Prostate gland (tissue), 2 donors: ENCODE data around the gene LAGE3. TPM values are rescaled to one million over a fixed set of nuclear protein-coding genes. Genes with fewer than 3 reads are reported as not detected.

ENCODE experiments used
- DNase-seq: peaks from one replicate; pipeline ENCODE4 v3.0.0-alpha.2; 2019; ENCODE audit warnings: low spot score
- H3K27ac ChIP-seq, 2 donors: fragments of 200-600 bp; sonication (generic); 2 replicates each; pipeline ENCODE4 v1.5.1; 2017 to 2019
- H3K27me3 ChIP-seq: fragments of 200-600 bp; sonication (generic); replicated peaks from 2 replicates; pipeline ENCODE4 v1.5.1; 2019; ENCODE audit not compliant: insufficient read depth
- H3K36me3 ChIP-seq, 2 donors: fragments of 200-600 bp; sonication (generic); 1 replicate in 1 of 2; 2 replicates in 1 of 2; pipeline versions ENCODE4 v1.5.1 to v1.8.1; 2017 to 2019
- H3K4me1 ChIP-seq: fragments of 200-600 bp; sonication (generic); replicated peaks from 2 replicates; pipeline ENCODE4 v1.5.1; 2019
- H3K4me3 ChIP-seq, 2 donors: fragments of 200-600 bp; sonication (generic); 2 replicates each; pipeline ENCODE4 v1.5.1; 2017 to 2019
- H3K9me3 ChIP-seq: fragments of 200-600 bp; sonication (generic); 2 replicates; pipeline ENCODE4 v1.5.1; 2017
- CTCF ChIP-seq, 4 experiments: fragments of 200-600 bp in 2 of 4; fragments of 450-650 bp in 2 of 4; sonication (generic) in 2 of 4; IDR thresholded peaks; 1 replicate in 3 of 4; 2 replicates in 1 of 4; pipeline ENCODE4 v1.5.1; 2016 to 2019; ENCODE audit warnings: antibody characterized with exemption in 4 of 4, mild to moderate bottlenecking in 2 of 4, moderate library complexity in 2 of 4
- POLR2A ChIP-seq: fragments of 450-650 bp; IDR thresholded peaks from one replicate; pipeline ENCODE4 v1.6.1; 2016; ENCODE audit warnings: antibody characterized with exemption, mild to moderate bottlenecking
- POLR2AphosphoS5 ChIP-seq: sonication (generic); formaldehyde crosslinking; IDR thresholded peaks from one replicate; pipeline ENCODE4 v1.6.1; 2017; ENCODE audit warnings: antibody characterized with exemption
- WGBS: methylation state at CpG from one replicate; pipeline ENCODE4 v1.1.5; 2018; 5-methylcytosine and 5-hydroxymethylcytosine counted together
- intact Hi-C: fragments of 100-400 bp; cut with DNase I; formaldehyde crosslinking; loops from one replicate; pipeline ENCODE4 v1.14.2; 2022
- total RNA-seq, 2 donors: library from RNA; depleted of rRNA; stranded (reverse); fragments of >200 nt; gene quantifications; one replicate each; pipeline ENCODE4 v1.1.0, GENCODE V29; 2016

Gene LAGE3
- total RNA-seq, 2 donors from 2014 or later = 39.1 to 44.2 TPM

DNA sequence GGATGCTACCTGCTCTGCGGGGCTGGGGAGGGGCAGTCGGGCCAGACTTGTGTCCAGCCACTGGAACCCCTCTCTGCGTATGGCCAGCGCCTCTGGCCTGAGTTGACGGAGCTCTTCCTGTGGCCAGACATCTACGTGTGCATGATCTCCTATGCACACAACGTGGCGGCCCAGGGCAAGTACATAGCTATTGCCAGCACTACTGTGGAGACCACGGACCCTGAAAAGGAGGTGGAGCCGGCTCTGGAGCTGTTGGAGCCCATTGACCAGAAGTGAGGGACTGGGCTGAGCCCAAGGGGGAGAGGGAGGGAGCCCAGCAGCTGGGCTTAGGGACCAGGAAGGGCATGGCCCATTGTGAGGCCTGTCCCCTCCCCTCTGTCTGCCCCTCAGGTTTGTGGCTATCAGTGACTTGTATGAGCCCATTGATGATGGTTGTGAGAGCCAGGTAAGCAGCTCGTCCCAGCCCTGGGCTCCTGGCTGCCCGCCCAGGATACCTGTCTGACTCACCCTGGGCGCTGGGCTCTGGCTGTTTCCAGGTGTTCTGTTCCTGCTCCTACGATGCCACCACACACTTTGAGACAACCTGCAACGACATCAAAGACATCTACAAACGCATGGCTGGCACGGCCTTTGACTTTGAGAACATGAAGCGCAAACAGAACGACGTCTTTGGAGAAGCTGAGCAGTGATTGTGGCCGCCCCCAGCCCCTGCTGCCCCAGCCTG is 36.9 kb downstream of the LAGE3 start:
- Histone ChIP-seq H3K9me3 (no peaks in the 10 kb centered on the region), H3K27me3 (no peaks in the 10 kb centered on the region), H3K4me1 (no peaks in the 10 kb centered on the region), H3K36me3 (no peaks in the 10 kb centered on the region), H3K4me3 (no peak overlapping the region), H3K27ac (no peak overlapping the region)
- intact Hi-C loops = no loop called here
- DNase-seq = peak; percentile 40
- TF ChIP-seq CTCF (IDR thresholded peaks at IDR 0.05) (no peak), POLR2AphosphoS5 (no peak), POLR2A (no peak)
- WGBS = 63% methylated on average over 20 of the region's 21 CpGs

- H3K36me3 ChIP-seq = no peaks in the 10 kb centered on the region
- no peaks in the 10 kb centered on the region for H3K27me3 ChIP-seq
- no peaks in the 10 kb centered on the region for H3K9me3 ChIP-seq
- H3K4me3 ChIP-seq = no peak overlapping the region
- 70% methylated on average over 2 of the region's 11 CpGs for WGBS
- no peak overlapping the region for H3K27ac ChIP-seq
- no peak for DNase-seq
- intact Hi-C loops = no loop called here
- H3K4me1 ChIP-seq = no peaks in the 10 kb centered on the region
- no peak for TF ChIP-seq POLR2AphosphoS5
- no peak for TF ChIP-seq CTCF (IDR thresholded peaks at IDR 0.05)
- no peak for TF ChIP-seq POLR2A
Observed at GRCh38 chrX:154441564-154441963, 37.5 kb downstream of the LAGE3 start.

DNA sequence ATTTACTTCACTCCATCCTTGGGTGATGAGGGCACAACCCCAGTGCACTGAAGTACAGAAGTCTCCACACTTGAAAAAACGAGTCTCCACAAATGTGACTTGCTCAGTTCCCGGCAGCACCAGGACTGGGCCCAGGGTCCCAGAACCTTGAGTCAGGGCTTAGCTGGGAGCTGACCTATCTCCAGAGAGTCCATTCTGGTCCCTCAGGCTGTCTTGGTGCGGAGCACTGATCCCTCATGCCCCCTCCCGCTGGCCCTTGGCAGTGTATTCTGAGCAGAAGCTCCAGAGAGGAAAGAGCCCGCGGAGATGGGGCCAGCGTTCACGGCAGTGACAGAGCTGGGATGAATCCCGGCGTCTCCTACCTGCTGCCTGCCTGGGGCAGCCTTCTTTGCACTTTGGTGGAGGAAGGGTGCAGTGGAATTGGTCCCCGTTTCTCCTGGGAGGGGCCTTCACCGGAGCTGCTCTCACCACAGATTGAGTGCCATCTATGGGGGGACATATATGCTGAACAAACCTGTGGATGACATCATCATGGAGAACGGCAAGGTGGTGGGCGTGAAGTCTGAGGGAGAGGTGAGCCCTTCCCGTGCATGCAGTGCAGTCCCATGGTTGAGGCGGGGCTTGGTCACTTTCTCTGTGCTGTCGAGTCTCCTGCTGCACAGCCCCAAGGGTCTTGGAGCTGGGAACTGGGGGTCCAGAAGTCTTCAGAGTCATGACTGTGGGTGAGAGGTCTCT is 38.3 kb downstream of the LAGE3 start:
- H3K4me1 ChIP-seq = no peaks in the 10 kb centered on the region
- no peak for TF ChIP-seq POLR2AphosphoS5
- TF ChIP-seq POLR2A = no peak
- TF ChIP-seq CTCF (IDR thresholded peaks at IDR 0.05) = no peak
- H3K27me3 ChIP-seq = no peaks in the 10 kb centered on the region
- no peaks in the 10 kb centered on the region for H3K9me3 ChIP-seq
- no peak overlapping the region for H3K4me3 ChIP-seq
- 76% methylated on average over 14 of the region's 17 CpGs for WGBS
- no peak for DNase-seq
- intact Hi-C loops = no loop called here
- H3K27ac ChIP-seq = no peak overlapping the region
- no peaks in the 10 kb centered on the region for H3K36me3 ChIP-seq

GRCh38 chrX:154439841-154440240 is 39.2 kb downstream of the LAGE3 start:
- intact Hi-C loops = loop anchor here (5.0 kb wide), 2 partner anchors 38 to 47 kb away; partner anchors contain the start of gene UBL4A
- TF ChIP-seq POLR2A (no peak), POLR2AphosphoS5 (no peak), CTCF (IDR thresholded peaks at IDR 0.05) (no peak)
- Histone ChIP-seq H3K27ac (no peak overlapping the region), H3K4me1 (no peaks in the 10 kb centered on the region), H3K27me3 (no peaks in the 10 kb centered on the region), H3K36me3 (no peaks in the 10 kb centered on the region), H3K4me3 (no peak overlapping the region), H3K9me3 (no peaks in the 10 kb centered on the region)
- 85% methylated on average over 11 of the region's 18 CpGs for WGBS
- DNase-seq = no peak
